WI38 (cell line): Measurements from ENCODE around the gene LINC00305.

Experiments used
- H3K4me3 ChIP-seq: 2 replicates; pipeline ENCODE4 v1.5.1; 2011; ENCODE audit warnings: low read depth, mild to moderate bottlenecking, control low read depth, low read length
- TF ChIP-seq, protein P1 (sequence below): IDR thresholded peaks from 2 replicates; pipeline ENCODE4 v1.5.1; 2012; ENCODE audit warnings: low read depth, mild to moderate bottlenecking, control low read depth, low read length

The LINC00305 gene

GRCh38 chr18:64148988-64149387 is at the start of gene LINC00305:
Gene LINC00305 (minus strand): TSS chr18:64149088.
- no peak within 1 kb of the TSS for H3K4me3 ChIP-seq
- TF ChIP-seq, protein P1, sequence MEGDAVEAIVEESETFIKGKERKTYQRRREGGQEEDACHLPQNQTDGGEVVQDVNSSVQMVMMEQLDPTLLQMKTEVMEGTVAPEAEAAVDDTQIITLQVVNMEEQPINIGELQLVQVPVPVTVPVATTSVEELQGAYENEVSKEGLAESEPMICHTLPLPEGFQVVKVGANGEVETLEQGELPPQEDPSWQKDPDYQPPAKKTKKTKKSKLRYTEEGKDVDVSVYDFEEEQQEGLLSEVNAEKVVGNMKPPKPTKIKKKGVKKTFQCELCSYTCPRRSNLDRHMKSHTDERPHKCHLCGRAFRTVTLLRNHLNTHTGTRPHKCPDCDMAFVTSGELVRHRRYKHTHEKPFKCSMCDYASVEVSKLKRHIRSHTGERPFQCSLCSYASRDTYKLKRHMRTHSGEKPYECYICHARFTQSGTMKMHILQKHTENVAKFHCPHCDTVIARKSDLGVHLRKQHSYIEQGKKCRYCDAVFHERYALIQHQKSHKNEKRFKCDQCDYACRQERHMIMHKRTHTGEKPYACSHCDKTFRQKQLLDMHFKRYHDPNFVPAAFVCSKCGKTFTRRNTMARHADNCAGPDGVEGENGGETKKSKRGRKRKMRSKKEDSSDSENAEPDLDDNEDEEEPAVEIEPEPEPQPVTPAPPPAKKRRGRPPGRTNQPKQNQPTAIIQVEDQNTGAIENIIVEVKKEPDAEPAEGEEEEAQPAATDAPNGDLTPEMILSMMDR = no peak

- TF ChIP-seq, protein P1 = no peak
- H3K4me3 ChIP-seq = no peak overlapping the region
These were observed 42.2 kb upstream of the LINC00305 start for GRCh38 chr18:64191069-64191468.

GRCh38 chr18:64185987-64186386 is 37.1 kb upstream of the LINC00305 start:
- H3K4me3 ChIP-seq = no peak overlapping the region
- TF ChIP-seq, protein P1 = no peak

- no peak overlapping the region for H3K4me3 ChIP-seq
- TF ChIP-seq, protein P1 = no peak
These were observed 34.8 kb upstream of the LINC00305 start for GRCh38 chr18:64183665-64184064.

DNA sequence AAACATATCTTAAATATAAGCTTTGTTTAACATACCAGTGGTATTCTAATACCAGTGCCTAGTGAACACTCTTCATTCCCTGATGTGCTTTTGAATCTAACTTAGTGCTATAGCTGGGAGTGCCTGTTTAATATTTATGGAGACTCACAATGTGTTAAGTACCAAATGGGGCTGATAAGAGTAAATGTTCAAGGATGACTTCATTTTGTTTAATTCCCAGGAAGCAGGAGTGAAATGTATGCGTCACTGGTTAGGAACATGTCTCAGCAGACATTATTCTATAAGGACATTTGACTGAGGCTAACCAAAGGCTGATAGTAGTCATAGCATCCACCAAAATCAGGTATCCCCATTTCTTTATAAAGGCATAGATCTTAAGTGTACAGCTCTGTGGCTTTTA is 31.7 kb upstream of the LINC00305 start:
- H3K4me3 ChIP-seq = no peak overlapping the region
- TF ChIP-seq, protein P1 = no peak

DNA sequence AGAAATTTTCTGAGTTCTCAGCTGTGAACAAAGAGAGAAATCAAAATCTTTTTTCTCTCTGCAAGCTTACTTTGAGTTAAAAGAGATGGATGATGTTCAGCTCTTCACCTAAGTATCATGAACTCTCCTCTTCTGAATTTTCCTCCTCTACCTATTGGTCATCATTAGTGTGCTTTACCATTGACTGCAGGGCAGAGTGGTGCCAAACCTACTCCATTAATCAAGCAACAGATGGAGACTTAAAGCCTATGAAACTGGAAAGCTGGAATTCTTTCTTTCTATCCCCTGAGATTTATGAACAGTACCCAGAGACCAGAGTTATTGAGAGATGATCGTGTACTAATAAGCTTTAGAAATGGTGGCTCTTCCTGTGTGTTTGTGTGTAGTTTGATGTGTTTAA is 31.3 kb upstream of the LINC00305 start:
- TF ChIP-seq, protein P1 = no peak
- H3K4me3 ChIP-seq = no peak overlapping the region

- H3K4me3 ChIP-seq = no peak overlapping the region
- TF ChIP-seq, protein P1 = no peak
These were observed 30.7 kb upstream of the LINC00305 start for GRCh38 chr18:64179556-64180080.
